Panc1 (cell line): ENCODE measurements around the gene OR2B2.

ENCODE experiments used
- POLR2AphosphoS5 ChIP-seq: IDR thresholded peaks from 2 replicates; pipeline ENCODE4 v1.6.1; 2012; ENCODE audit warnings: mild to moderate bottlenecking, low read depth, low read length, moderate library complexity
- REST ChIP-seq, 2 experiments: IDR thresholded peaks; 2 replicates each; pipeline ENCODE4 v1.6.1; 2011 to 2012; ENCODE audit warnings: low read depth in 2 of 2, control low read depth in 1 of 2, low read length in 1 of 2, mild to moderate bottlenecking in 1 of 2, moderate library complexity in 1 of 2; ENCODE audit not compliant: insufficient read depth in 1 of 2
- TCF7L2 ChIP-seq: IDR thresholded peaks from 2 replicates; pipeline ENCODE4 v1.6.1; 2011; ENCODE audit warnings: mild to moderate bottlenecking, low read depth, low read length, inconsistent platforms
- TF ChIP-seq, protein P1 (sequence below): fragments of 450-650 bp; IDR thresholded peaks from 2 replicates; pipeline ENCODE4 v1.5.1; 2017; ENCODE audit warnings: mild to moderate bottlenecking

DNA sequence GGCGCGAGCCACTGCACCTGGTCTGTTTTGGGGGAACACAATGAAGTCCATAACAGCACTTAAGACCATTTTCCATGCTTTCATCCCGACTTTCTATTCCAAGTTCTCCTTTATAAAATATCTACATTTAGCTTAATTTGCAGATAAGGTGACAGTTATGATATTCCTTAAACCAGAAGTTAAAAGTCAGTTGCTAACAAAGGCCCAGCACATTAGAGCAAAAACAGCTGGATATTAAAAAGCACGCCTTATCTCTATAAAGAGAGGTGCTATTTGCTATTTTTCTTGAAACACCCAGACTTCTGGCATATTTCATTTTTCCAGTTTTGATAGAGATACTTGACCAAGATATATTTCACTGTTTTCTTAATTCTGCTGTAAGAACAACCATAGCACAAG is 15.8 kb downstream of the OR2B2 start:
- TF ChIP-seq, protein P1, sequence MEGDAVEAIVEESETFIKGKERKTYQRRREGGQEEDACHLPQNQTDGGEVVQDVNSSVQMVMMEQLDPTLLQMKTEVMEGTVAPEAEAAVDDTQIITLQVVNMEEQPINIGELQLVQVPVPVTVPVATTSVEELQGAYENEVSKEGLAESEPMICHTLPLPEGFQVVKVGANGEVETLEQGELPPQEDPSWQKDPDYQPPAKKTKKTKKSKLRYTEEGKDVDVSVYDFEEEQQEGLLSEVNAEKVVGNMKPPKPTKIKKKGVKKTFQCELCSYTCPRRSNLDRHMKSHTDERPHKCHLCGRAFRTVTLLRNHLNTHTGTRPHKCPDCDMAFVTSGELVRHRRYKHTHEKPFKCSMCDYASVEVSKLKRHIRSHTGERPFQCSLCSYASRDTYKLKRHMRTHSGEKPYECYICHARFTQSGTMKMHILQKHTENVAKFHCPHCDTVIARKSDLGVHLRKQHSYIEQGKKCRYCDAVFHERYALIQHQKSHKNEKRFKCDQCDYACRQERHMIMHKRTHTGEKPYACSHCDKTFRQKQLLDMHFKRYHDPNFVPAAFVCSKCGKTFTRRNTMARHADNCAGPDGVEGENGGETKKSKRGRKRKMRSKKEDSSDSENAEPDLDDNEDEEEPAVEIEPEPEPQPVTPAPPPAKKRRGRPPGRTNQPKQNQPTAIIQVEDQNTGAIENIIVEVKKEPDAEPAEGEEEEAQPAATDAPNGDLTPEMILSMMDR: no peak
- TF ChIP-seq POLR2AphosphoS5 (no peak), TCF7L2 (no peak), REST (IDR thresholded peaks at IDR 0.05; ENCODE audit: insufficient read depth in 1 of 2, low read depth in 2 of 2, low read length in 1 of 2) (no peak)
